ENCODE results near the gene PIK3R4. TPM values are rescaled to one million over a fixed set of nuclear protein-coding genes. Genes with fewer than 3 reads are reported as not detected.

The PIK3R4 gene
- polyA plus RNA-seq, 1 of the 3 experiments (the other 2 are of a cell fraction) = 27.2 TPM

GRCh38 chr3:130659911-130660310 lies 86.7 kb downstream of the PIK3R4 start:
- no peak for TF ChIP-seq ELF1 (IDR thresholded peaks at IDR 0.05)
- POLR2A ChIA-PET = no interaction called here
- Histone ChIP-seq H3K36me3 (replicated peaks in 1 of 2; ENCODE audit: control insufficient read depth in 1 of 2, insufficient read depth in 2 of 2, low read length in 1 of 2) (no peaks in the 10 kb centered on the region), H3K79me2 (ENCODE audit: insufficient read depth) (no peaks in the 10 kb centered on the region), H3F3A (replicated peaks; ENCODE audit: insufficient read depth) (no peaks in the 10 kb centered on the region), H3K27ac (ENCODE audit: low read depth in 2 of 2, low read length in 1 of 2) (no peak overlapping the region), H2AFZ (ENCODE audit: low read depth) (no peak overlapping the region), H3K9me2 (no peaks in the 10 kb centered on the region), H4K20me1 (ENCODE audit: insufficient read depth) (no peaks in the 10 kb centered on the region), H3K9ac (no peak overlapping the region), H3K9me3 (no peaks in the 10 kb centered on the region), H3K4me3 (ENCODE audit: low read depth in 2 of 2, low read length in 1 of 2) (no peak overlapping the region), H3K4me2 (no peak overlapping the region), H3K27me3 (ENCODE audit: insufficient read depth) (no peaks in the 10 kb centered on the region), H3K4me1 (ENCODE audit: control insufficient read depth in 1 of 2, insufficient read depth in 2 of 2, low read depth in 1 of 2, low read length in 1 of 2) (0 out of 4 replicates have a peak, but pooled peaks cover 0 to 7% of the 10 kb centered on the region in 2 experiments)
- CTCF ChIA-PET = no interaction called here
- DNase-seq = no peak
- WGBS (ENCODE audit: low lambda C conversion rate) = 92% methylated on average over 1 of the region's 1 CpG

GRCh38 chr3:130658678-130659077 lies 88.0 kb downstream of the PIK3R4 start:
- H3K9ac ChIP-seq = no peak overlapping the region
- no peaks in the 10 kb centered on the region for H3K27me3 ChIP-seq (ENCODE audit: insufficient read depth)
- H3K9me3 ChIP-seq = no peaks in the 10 kb centered on the region
- DNase-seq = no peak
- no peak overlapping the region for H3K4me2 ChIP-seq
- no peaks in the 10 kb centered on the region for H4K20me1 ChIP-seq (ENCODE audit: insufficient read depth)
- whole genome bisulfite sequencing (ENCODE audit: low lambda C conversion rate) = 74% methylated on average over 4 of the region's 4 CpGs
- H3K27ac ChIP-seq (ENCODE audit: low read depth in 2 of 2, low read length in 1 of 2) = no peak overlapping the region
- no peaks in the 10 kb centered on the region for H3K79me2 ChIP-seq (ENCODE audit: insufficient read depth)
- CTCF ChIA-PET = no interaction called here
- no peaks in the 10 kb centered on the region for H3K9me2 ChIP-seq
- no peak for TF ChIP-seq MAX (IDR thresholded peaks at IDR 0.05; ENCODE audit: low read depth)
- no peak for TF ChIP-seq RCOR1 (IDR thresholded peaks at IDR 0.05; ENCODE audit: low read length)
- TF ChIP-seq CTCF (IDR thresholded peaks at IDR 0.05) = no peak
- TF ChIP-seq GABPA (IDR thresholded peaks at IDR 0.05; ENCODE audit: low read depth) = no peak
- no peak for TF ChIP-seq CHD2 (IDR thresholded peaks at IDR 0.05; ENCODE audit: low read length, partially characterized antibody)
- TF ChIP-seq FOXJ3 (CRISPR knock-in tag; IDR thresholded peaks at IDR 0.05) = no peak
- peak; percentile 25; the same call in 1 of the 2 replicates for TF ChIP-seq JUND (IDR thresholded peaks at IDR 0.05)
- TF ChIP-seq FOSL2 (IDR thresholded peaks at IDR 0.05; ENCODE audit: borderline replicate concordance, low read depth) = peak; percentile 34; the same call in 1 of the 2 replicates
- no peak for TF ChIP-seq PBX3 (IDR thresholded peaks at IDR 0.05)
- TF ChIP-seq RAD21 (IDR thresholded peaks at IDR 0.05; ENCODE audit: low read length) = no peak
- 0 out of 4 replicates have a peak, but pooled peaks cover 0 to 7% of the 10 kb centered on the region in 2 experiments for H3K4me1 ChIP-seq (ENCODE audit: control insufficient read depth in 1 of 2, insufficient read depth in 2 of 2, low read depth in 1 of 2, low read length in 1 of 2)
- H3K36me3 ChIP-seq (replicated peaks in 1 of 2; ENCODE audit: control insufficient read depth in 1 of 2, insufficient read depth in 2 of 2, low read length in 1 of 2) = no peaks in the 10 kb centered on the region
- no peak overlapping the region for H2AFZ ChIP-seq (ENCODE audit: low read depth)
- POLR2A ChIA-PET = no interaction called here
- no peaks in the 10 kb centered on the region for H3F3A ChIP-seq (replicated peaks; ENCODE audit: insufficient read depth)
- H3K4me3 ChIP-seq (ENCODE audit: low read depth in 2 of 2, low read length in 1 of 2) = no peak overlapping the region
